Measurements from ENCODE around the gene ALOX12.

DNA sequence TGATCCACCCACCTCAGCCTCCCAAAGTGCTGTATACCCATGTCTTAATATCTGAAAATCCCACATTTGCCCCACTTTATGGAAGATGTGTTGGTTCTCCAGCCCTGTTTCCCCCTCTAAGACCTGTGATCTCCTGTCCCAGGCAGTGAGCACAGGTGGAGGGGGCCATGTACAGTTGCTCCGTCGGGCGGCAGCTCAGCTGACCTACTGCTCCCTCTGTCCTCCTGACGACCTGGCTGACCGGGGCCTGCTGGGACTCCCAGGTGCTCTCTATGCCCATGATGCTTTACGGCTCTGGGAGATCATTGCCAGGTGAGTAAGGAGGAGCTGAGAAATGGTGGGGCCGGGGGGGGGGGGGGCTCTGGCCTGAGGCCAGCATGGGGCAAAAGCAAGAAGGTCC lies 9.9 kb downstream of the ALOX12 start:
- TF ChIP-seq, protein P1, sequence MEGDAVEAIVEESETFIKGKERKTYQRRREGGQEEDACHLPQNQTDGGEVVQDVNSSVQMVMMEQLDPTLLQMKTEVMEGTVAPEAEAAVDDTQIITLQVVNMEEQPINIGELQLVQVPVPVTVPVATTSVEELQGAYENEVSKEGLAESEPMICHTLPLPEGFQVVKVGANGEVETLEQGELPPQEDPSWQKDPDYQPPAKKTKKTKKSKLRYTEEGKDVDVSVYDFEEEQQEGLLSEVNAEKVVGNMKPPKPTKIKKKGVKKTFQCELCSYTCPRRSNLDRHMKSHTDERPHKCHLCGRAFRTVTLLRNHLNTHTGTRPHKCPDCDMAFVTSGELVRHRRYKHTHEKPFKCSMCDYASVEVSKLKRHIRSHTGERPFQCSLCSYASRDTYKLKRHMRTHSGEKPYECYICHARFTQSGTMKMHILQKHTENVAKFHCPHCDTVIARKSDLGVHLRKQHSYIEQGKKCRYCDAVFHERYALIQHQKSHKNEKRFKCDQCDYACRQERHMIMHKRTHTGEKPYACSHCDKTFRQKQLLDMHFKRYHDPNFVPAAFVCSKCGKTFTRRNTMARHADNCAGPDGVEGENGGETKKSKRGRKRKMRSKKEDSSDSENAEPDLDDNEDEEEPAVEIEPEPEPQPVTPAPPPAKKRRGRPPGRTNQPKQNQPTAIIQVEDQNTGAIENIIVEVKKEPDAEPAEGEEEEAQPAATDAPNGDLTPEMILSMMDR (conservative IDR thresholded peaks at IDR 0.05; ENCODE audit: low read length) = no peak
- no peak for TF ChIP-seq EZH2phosphoT487 (IDR thresholded peaks at IDR 0.05; ENCODE audit: borderline replicate concordance, low read depth, low read length)
